NCI-H510A treated with DMSO at 0.1 percent for 48 hours (cell line): ENCODE results near the gene CRB3.

ENCODE experiments used
- DNase-seq: peaks from one replicate; lab custom pipeline; 2025; lab: John Stamatoyannopoulos, UW

The CRB3 gene

DNA sequence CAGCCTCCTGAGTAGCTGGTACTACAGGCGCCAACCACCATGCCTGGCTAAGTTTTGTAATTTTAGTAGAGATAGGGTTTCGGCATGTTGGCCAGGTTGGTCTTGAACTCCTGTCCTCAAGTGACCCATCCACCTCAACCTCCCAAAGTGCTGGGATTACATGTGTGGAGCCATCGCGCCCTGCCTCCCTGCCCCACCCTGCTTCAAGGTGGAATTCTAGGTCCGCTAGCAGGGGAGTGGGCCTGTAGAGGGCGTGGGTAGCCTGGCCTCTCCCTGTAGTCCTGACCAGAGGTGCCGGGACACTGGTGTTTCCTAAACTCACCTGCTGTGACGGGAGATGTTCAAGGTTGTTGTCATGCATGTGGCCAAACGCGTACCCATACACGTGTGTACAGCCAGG, 30.9 kb upstream of the CRB3 start:
- no peak for DNase-seq

DNA sequence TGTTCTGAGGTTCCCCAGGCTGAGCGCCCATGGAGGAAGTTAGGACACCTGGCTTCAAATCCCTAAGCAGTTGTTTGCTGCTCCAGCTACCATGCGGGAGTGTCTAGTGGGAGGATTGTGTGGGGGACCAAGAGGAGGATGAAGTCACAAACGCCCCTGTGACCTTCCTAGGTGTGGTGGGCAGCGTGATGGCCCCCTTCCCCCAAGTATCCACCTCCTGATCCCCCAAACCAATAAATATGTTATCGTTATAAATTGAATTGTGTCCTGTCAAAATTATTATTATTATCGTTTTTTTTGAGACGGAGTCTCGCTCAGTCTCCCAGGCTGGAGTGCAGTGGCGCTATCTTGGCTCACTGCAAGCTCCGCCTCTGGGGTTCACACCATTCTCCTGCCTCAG, 30.4 kb upstream of the CRB3 start, which contains the start of gene SLC25A41:
TSS of gene SLC25A41 (minus strand) at position 101 of the 400 bp plus-strand sequence. CDS start at position 31, 70 bp downstream.
- no peak for DNase-seq

GRCh38 chr19:6439743-6440142, 24.3 kb upstream of the CRB3 start:
- no peak for DNase-seq

DNA sequence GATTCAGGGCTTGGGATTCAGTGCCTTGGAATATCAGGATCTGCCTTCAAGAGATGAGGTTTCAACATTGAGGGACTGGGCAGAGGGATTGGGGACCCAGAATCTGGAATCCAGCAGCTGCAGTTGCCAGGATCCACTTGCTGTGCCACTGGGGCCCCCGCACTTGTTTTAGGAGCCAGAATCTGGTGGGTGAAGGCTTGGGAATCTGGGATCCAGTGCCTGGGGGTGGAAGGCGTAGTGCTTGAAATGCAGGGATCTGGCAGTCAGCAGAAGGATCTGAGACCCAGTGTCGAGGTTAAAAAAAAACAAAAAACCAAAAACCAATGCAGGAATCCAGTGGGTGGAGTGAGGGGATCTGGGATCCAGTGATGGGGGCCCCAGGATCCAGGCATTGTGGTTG, 23.2 kb upstream of the CRB3 start:
- no peak for DNase-seq

DNA sequence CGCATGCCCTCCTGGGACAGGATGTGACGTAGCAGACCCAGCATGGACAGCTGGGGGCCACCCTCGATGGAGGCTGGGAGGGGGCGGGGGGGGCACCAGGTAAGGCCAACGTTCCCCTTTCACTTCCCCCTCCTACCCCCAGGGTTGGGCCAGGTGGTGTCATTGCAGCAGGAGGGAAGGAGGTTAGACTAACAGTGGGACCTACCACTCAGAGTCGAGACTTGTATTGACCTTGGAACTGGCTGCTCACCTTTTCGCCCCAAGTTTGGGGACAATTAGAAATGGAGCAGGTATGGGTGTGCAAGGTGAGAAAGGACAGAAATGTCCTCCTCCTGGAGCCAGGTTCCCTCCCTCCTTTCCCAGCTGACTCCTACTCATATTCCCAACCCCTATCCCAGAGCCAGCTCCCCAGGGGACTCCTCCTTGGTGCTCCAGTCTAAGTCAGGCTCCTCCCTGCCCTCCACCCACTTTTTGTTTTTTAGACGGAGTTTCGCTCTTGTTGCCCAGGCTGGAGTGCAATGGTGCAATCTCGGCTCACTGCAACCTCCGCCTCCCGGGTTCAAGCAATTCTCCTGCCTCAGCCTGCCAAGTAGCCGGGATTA, 21.9 kb upstream of the CRB3 start:
- no peak for DNase-seq

GRCh38 chr19:6443986-6444385, 20.1 kb upstream of the CRB3 start:
- no peak for DNase-seq

DNA sequence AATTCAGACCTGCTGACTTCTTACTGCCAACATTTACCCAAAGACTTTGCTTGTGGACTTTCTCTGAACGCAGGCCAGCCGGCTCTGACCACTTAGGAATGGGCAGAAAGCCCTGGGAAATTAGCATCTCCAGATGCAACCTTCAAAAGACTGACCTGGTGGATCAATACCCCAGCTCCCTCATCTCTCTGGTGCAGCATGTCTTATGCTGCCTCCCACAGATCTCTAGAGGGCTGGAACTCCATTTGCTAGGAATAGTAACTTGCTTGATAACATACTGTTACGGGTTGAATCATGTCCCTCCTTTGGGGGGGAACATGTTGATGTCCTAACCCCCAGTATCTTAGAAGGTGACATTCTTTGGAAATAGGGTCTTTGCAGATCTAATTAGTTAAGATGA, 17.6 kb upstream of the CRB3 start:
- no peak for DNase-seq

DNA sequence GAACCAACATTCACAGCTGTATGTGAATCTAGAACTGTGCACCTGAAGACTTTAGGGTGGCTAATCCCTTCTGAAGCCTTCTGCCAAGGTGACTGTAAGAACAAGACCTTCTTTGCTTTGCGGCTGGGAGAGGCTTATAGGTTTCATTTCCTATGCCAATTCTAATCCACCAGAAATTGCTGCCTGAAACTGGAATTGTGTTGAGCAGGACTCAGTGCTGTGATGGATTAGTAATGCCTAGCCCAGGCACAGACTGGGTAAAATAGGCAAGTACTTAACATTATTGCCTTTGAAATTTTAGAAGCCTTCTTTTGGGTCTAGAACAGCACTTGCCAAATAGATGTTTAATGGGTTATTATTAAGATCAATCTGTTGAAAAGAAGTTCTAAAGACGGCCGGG, 16.0 kb upstream of the CRB3 start:
- no peak for DNase-seq

GRCh38 chr19:6450166-6450565, 13.9 kb upstream of the CRB3 start:
- DNase-seq, result no peak

- no peak for DNase-seq
These were observed 12.4 kb upstream of the CRB3 start for GRCh38 chr19:6451583-6452222.

- no peak for DNase-seq
These were observed 11.9 kb upstream of the CRB3 start for GRCh38 chr19:6452223-6452614.

- no peak for DNase-seq
These were observed 11.2 kb upstream of the CRB3 start for GRCh38 chr19:6452899-6453298.

DNA sequence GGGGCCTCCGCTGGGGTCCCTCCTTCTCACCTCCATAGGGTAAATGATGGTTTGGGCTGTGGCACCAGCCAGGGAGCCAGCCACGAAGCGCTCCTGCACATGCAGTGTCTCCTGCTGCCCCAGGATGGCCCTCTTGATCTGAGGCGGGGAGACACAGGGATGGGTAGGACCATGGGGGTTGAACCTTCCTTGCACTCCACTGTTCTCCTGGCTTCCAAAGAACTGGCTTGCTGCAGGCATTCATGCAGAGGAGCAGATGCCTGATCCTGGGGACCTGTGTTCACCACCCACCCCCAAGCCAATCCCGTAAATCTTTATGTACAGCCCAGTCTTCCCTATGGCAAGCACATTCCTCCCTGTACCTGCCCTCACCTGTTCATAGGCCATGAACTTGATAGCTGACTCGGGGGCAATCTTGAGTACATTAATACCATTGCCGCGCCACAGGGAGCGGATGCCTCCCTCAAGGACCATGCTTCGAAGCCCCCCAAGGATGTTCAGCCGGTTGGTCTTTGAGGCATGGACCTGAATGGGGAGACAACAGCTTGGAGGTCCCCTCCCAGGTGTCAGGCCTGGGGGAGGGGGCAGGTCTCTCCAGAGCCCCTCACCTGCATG, 10.0 kb upstream of the CRB3 start:
- no peak for DNase-seq

- no peak for DNase-seq
These were observed 8.1 kb upstream of the CRB3 start for GRCh38 chr19:6455924-6456323.

DNA sequence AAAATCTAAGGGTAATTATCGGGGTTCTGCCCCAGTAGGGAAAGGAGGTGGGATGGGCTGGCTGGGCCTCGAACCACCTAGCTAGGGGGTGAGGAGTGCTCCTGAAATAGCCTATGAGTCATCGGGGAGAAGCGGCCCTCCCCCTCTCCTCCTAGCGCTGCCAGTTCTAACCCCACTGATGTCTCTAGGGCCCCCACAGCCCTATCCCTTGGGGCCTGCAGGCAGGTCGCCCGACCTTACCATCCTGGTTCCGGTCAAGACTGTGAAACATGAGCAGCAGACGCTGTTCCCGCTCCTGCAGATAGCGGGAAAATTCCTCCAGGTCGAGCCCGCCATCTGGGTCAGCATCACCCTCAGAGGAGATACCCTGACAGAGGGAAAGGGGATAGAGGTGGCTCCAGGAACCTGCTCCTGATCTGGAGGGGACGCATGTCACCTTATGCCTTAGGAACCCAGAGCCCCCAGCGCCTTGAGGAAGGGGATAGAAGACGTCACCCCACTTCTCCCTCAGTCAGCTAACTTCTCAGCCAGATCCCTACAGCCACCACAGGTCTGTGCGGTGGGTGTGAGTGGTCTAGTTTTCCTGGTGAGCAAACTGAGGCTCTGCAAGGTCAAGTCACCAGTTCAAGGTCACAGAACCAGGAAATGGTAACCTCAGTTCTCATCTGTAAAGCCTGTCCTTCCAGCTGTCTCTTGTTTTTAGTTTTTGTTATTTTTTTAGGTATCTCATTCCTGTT, 5.9 kb upstream of the CRB3 start:
- DNase-seq, result no peak

DNA sequence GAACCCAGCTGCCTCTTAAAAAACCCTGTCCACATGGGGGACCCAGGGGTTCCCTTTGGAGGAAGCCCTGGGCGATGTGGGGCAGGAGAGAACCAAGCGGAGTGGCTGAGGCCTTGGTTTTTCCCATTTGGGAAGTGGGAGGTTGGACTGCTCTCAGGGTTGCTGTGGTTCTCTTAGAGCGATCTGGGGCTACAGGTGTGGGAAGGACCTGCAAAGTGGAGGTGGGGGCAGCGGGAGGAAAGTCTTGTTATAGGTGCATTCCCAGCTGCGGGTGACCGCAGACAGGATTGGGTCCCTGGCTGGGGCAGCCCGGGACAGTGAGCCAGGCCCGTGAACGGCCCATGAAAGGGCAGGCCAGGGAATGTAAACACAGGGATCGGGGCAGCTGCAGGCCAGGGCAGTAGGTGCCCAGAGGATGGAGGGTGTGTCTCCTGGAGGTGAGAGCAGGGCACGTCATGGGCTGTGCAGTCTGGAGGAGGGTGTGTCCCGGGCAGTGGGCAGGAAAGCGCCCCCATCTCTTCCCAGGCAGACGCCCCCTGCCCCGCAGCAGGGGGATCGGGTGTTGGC, 5.3 kb upstream of the CRB3 start:
- no peak for DNase-seq

- peak; percentile 59 for DNase-seq
These were observed 4.6 kb upstream of the CRB3 start, which contains the start of gene SLC25A23 for GRCh38 chr19:6459262-6460098. Gene SLC25A23 (minus strand): TSS chr19:6459792. CDS start chr19:6459628, 164 bp downstream.

- peak; percentile 90 for DNase-seq
These were observed 3.8 kb upstream of the CRB3 start for GRCh38 chr19:6460099-6460884.

DNA sequence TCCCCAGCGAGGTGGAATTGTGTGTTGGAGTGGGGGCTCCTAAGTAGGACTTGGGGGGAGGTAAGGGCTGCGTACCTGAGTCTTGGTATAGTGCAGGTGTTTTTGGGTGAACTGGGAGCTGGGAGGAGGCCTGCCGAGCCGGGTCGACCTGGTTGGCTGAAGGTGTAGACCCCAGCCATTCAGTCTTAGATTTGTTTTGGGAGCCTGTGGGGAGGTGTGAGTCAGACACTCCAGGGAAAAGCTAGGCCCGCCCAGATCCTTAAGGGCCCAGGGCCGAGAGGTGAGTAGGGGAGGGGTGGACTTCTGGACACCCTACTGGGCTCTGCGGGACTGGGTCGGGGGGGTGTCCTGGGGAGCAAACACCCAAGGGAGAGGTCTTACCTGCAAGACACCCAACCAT, 935 bp downstream of the CRB3 start:
- DNase-seq, result no peak

DNA sequence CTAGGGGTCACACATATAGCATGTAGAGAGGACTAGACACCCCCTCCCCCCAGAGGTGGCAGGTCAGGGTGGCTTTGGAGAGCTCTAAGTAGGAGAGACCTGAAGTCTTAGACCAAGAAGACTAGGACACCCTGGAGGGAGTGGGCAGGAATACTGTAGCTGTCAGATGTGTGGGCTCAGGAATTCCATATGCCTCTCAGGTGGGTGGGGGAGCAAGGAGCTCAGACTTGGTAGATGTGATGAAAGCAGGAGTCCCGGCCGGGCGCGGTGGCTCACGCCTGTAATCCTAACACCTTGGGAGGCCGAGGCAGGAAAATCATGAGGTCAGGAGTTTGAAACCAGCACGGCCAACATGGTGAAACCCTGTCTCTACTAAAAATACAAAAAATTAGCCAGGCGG, 1.6 kb downstream of the CRB3 start:
- DNase-seq, result no peak
